Urinary bladder (tissue), 4 donors: ENCODE data around the gene FRAS1. TPM values are rescaled to one million over a fixed set of nuclear protein-coding genes. Genes with fewer than 3 reads are reported as not detected.
"Not testable (repeated sequence)": the region's sequence is repeated elsewhere in the genome, so short reads cannot be mapped to it uniquely, and the experiment has no call there.

ENCODE experiments used
- DNase-seq: peaks from one replicate; pipeline ENCODE4 v3.0.0-alpha.2; 2015; ENCODE audit errors: extremely low spot score
- H3K27ac ChIP-seq: one replicate; pipeline ENCODE4 v1.5.1; 2013; ENCODE audit warnings: low read depth, mild to moderate bottlenecking, moderate library complexity
- H3K36me3 ChIP-seq: one replicate; pipeline ENCODE4 v1.6.1; 2013; ENCODE audit warnings: mild to moderate bottlenecking, moderate library complexity; ENCODE audit not compliant: insufficient read depth
- H3K4me1 ChIP-seq: one replicate; pipeline ENCODE4 v1.6.1; 2013; ENCODE audit warnings: mild to moderate bottlenecking, moderate library complexity; ENCODE audit not compliant: insufficient read depth
- H3K4me3 ChIP-seq: one replicate; pipeline ENCODE4 v1.5.1; 2013; ENCODE audit warnings: low read depth, low read length
- WGBS: extraction: QIAGEN DNeasy Blood & Tissue Kit; methylation state at CpG from one replicate; pipeline ENCODE4 v1.1.7; 2013; 5-methylcytosine and 5-hydroxymethylcytosine counted together
- polyA plus RNA-seq: library from polyadenylated mRNA; stranded (reverse); fragments of 200-250 nt; gene quantifications from one replicate; pipeline ENCODE4 v1.2.3, GENCODE V29; 2013
- total RNA-seq: library from RNA; depleted of rRNA; stranded (reverse); fragments of >200 nt; gene quantifications from one replicate; pipeline ENCODE4 v1.2.3, GENCODE V29; 2014
- donor health status: healthy with polysubstance abuse.
- donor health status: healthy.

FRAS1 gene
- total and polyA plus RNA-seq, 2 donors: 0.27 to 20.5 TPM

DNA sequence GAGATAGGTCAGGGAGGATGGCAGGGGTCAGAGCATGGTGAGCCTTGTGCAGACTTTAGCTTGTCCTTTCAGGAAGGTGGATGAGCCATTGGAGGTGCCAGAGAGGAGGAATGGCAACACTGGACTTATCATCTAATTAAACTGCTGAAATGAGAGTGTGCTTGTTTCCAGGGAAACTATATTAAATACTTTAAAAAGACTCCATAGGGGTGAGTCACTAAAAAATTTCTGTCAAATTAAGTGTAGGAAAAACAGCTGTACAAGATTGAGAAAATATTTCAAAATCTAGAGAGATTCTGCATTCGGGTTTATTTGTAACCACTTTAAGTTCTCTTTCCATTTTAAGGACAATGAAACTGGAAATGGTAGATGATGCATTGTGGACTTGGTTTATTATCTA lies 11.4 kb downstream of the FRAS1 start:
- 78% methylated on average over 1 of the region's 1 CpG for WGBS
- DNase-seq: no peak
- Histone ChIP-seq H3K4me3 (no peak overlapping the region), H3K4me1 (no peaks in the 10 kb centered on the region), H3K27ac (no peak overlapping the region), H3K36me3 (no peaks in the 10 kb centered on the region)

DNA sequence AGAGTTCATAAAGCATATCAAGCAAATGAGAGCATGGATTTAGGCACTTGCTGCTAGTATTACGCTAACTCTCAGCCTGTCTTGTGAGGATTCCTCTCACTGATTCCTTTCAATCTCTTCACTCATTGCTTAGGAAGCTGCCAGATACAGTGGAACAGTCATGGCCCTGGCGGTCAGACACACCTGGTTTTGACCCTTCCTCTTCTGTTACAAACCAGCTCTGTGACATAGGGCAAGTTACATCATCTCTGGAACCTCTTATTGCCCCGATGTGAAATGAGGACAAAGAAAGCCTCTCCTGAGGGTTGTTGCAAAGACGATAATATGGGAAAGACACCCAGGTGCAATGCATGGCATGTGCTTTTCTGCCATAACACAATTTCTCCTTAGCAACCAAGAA lies 12.2 kb downstream of the FRAS1 start:
- 87% methylated on average over 4 of the region's 4 CpGs for WGBS
- Histone ChIP-seq H3K27ac (no peak overlapping the region), H3K4me3 (no peak overlapping the region), H3K36me3 (no peaks in the 10 kb centered on the region), H3K4me1 (no peaks in the 10 kb centered on the region)
- DNase-seq: no peak

DNA sequence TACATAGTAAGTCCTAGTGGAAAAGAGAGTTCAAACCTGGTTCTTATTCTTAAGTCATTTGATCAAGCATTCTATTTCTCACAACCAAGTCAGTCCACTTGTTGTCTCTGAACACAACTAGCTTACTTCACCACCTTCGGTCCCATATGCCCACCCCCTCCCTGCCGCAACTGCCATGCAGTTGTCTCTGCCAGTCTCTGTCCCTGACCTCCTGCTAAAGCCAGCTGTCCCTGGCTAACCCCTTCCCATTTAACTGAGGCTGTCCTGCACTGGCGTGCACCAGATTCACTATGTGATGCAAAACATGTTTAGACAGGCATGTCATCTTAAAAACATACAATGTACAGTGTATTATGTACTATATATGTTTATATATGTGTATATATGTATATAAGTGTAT lies 12.7 kb downstream of the FRAS1 start:
- H3K36me3 ChIP-seq: no peaks in the 10 kb centered on the region
- no peaks in the 10 kb centered on the region for H3K4me1 ChIP-seq
- no peak for DNase-seq
- H3K4me3 ChIP-seq: no peak overlapping the region
- H3K27ac ChIP-seq: no peak overlapping the region
- WGBS: 91% methylated on average over 3 of the region's 3 CpGs

GRCh38 chr4:78070731-78071282 lies 13.7 kb downstream of the FRAS1 start:
- no peak for DNase-seq
- 84% methylated on average over 2 of the region's 2 CpGs for WGBS
- Histone ChIP-seq H3K36me3 (no peaks in the 10 kb centered on the region), H3K27ac (no peak overlapping the region), H3K4me3 (no peak overlapping the region), H3K4me1 (no peaks in the 10 kb centered on the region)

DNA sequence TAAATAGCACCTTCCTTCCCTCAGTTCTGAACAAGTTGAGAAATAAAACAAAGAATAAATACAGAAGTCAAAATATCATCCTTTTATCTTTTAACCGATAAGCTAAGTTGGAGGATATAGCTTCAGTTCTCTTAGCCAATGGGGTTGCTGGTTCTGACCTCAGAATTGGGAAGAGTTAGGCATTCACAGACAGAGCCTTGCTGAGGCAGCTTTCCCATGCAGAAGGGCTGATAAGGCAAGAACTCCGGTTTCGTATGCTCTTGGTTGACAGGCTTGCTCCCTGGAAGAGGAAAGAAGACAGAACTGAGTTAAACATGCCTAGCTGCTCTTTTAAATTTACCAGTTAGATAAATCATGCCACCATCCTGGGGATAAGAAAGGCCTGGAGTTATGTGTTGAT lies 17.6 kb downstream of the FRAS1 start:
- no peak for DNase-seq
- no peaks in the 10 kb centered on the region for H3K36me3 ChIP-seq
- no peaks in the 10 kb centered on the region for H3K4me1 ChIP-seq
- no peak overlapping the region for H3K27ac ChIP-seq
- WGBS: 68% methylated on average over 3 of the region's 3 CpGs
- no peak overlapping the region for H3K4me3 ChIP-seq

DNA sequence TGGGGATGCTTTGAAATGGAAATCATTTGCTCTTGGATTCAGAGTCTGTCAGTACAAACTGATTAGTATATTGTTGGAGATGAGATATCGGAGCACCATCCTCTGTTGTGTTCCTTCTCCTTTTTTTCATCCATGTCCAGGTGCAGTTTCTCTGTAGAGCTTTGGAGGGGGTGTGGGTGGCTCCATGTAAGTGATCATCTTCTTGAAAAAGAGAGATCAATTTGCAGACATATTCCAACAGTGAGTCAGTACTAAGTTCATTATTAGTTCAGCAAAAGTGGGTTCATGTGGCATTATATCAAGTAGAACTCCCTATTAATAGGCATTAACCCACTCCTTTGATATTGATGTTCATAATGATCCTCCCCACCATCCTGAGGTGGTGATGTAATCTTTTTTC lies 18.9 kb downstream of the FRAS1 start:
- Histone ChIP-seq H3K4me3 (no peak overlapping the region), H3K27ac (no peak overlapping the region), H3K4me1 (no peaks in the 10 kb centered on the region), H3K36me3 (no peaks in the 10 kb centered on the region)
- no peak for DNase-seq
- 95% methylated on average over 1 of the region's 1 CpG for WGBS

DNA sequence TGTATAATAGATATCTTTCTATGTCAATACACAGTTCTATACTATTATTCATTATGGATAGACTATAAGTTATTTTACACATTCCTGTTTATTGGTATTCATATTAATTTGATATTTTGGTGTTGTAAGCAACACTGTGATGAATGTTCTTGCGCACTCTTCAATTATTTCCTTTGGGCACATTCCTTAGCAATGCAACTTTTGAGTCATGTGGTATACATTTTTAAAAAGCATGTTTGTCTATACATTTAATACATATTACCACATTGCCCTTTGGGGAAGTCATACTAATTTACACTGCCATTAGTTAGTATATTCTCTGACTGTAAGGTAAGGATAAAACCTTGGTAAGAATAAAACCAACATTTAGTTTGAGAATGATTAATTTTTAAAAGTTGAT lies 21.0 kb downstream of the FRAS1 start:
- Histone ChIP-seq H3K4me3 (no peak overlapping the region), H3K27ac (no peak overlapping the region), H3K4me1 (no peaks in the 10 kb centered on the region), H3K36me3 (no peaks in the 10 kb centered on the region)
- 95% methylated on average over 1 of the region's 1 CpG for WGBS
- DNase-seq: no peak

DNA sequence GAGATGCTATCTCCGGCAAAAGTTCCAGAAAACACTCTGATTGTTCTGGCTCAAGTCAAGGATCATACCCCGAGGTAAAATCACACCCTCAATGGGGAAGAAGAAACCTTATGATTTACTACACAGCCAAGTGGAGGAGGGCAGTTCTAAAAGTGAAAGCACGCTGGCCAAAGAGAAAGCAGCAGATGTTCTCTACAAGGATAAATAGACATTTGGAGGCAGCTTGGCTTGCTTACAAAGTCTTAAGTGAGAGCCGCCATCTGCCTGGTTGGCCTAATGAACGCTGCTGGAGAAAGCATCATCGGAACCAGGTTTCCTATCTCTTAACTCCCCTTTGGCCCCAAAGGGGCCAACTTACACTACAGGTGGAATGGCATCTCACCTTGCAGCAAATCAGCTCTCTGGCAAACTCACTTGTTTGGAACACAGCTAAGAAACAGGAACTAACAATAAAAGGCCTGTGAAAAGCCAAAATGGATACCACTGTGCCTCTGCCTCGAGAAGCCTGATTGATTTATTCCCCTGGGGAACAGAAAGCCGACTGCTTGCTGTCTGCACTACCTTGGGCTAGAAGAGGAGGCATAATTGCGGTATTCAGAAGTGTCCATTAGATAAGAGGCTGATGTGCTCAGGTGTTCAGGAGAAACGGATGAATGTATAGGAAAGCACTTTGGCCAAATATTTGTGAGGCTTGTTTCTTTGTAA lies 22.8 kb downstream of the FRAS1 start:
- DNase-seq: peak; percentile 49
- H3K4me3 ChIP-seq: no peak overlapping the region
- no peaks in the 10 kb centered on the region for H3K36me3 ChIP-seq
- H3K27ac ChIP-seq: no peak overlapping the region
- H3K4me1 ChIP-seq: no peaks in the 10 kb centered on the region
- 64% methylated on average over 10 of the region's 10 CpGs for WGBS

DNA sequence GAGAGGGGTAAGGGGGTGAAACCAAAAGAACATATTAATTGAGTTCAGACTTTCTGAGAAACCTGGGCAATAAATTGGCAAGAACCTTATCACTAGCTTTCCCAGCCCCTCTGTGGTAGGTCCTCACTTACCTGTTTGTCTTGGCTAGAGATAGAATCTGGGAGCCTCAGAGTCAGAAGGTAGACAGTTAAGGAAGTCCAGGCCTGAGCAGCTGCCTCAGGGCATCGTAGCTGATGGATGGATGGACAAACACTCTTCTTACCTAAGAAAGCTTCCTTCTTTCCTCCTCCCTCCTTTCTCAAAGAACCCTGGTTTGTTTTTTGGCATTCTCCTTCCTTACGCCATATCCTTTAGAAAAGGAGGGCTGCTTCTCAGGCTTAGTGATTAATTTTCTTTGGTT lies 24.4 kb downstream of the FRAS1 start:
- WGBS: 94% methylated on average over 2 of the region's 2 CpGs
- Histone ChIP-seq H3K27ac (no peak overlapping the region), H3K4me3 (no peak overlapping the region), H3K36me3 (no peaks in the 10 kb centered on the region), H3K4me1 (no peaks in the 10 kb centered on the region)
- no peak for DNase-seq

- Histone ChIP-seq H3K27ac (no peak overlapping the region), H3K36me3 (no peaks in the 10 kb centered on the region), H3K4me3 (no peak overlapping the region), H3K4me1 (no peaks in the 10 kb centered on the region)
- no peak for DNase-seq
Measured at GRCh38 chr4:78083035-78083434, 25.9 kb downstream of the FRAS1 start.

GRCh38 chr4:78091534-78091933 lies 34.4 kb downstream of the FRAS1 start:
- WGBS: 89% methylated on average over 3 of the region's 3 CpGs
- Histone ChIP-seq H3K4me1 (no peaks in the 10 kb centered on the region), H3K27ac (no peak overlapping the region), H3K4me3 (no peak overlapping the region), H3K36me3 (no peaks in the 10 kb centered on the region)
- no peak for DNase-seq

DNA sequence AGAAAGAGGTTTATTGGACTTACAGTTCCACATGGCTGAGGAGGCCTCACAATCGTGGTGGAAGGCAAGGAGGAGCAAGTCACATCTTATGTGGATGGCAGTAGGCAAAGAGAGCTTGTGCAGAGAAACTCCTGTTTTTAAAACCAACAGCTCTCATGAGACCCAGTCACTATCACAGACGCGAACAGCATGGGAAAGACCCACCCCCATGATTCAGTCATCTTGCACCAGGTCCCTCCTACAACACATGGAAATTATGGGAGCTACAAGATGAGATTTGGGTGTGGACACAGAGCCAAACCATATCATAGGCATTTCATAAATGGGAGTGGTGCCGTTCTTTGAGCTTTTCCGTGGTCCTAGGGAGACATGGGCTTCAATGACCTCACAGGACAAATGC lies 35.2 kb downstream of the FRAS1 start:
- not testable (repeated sequence) for H3K36me3 ChIP-seq, DNase-seq, H3K4me3 ChIP-seq, H3K4me1 ChIP-seq, H3K27ac ChIP-seq
- WGBS: 86% methylated on average over 5 of the region's 5 CpGs

DNA sequence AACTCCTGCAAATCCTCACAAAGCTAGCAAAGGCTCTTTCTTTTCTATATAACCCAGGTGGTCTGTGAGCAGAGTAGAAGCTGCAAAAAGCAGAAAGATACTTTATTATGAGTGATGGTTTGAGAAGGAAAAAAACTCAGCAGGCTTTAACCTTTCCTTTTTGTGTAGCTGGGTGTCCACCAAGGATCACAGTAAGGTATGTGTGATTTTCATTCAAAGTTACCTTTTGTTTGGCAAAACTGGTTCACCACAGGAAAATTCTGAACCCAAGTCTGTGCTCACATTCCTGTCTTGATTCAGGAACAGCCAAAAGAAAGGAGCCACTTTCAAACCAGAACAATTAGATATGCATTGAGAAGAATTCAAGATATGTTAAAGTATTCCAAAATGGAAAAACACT lies 35.7 kb downstream of the FRAS1 start:
- DNase-seq: no peak
- Histone ChIP-seq H3K27ac (no peak overlapping the region), H3K4me1 (no peaks in the 10 kb centered on the region), H3K4me3 (no peak overlapping the region), H3K36me3 (no peaks in the 10 kb centered on the region)

GRCh38 chr4:78095081-78095480 lies 38.0 kb downstream of the FRAS1 start:
- Histone ChIP-seq H3K4me1 (no peaks in the 10 kb centered on the region), H3K36me3 (no peaks in the 10 kb centered on the region), H3K4me3 (no peak overlapping the region), H3K27ac (no peak overlapping the region)
- 53% methylated on average over 2 of the region's 2 CpGs for WGBS
- DNase-seq: no peak

GRCh38 chr4:78099058-78099457 lies 41.9 kb downstream of the FRAS1 start:
- no peak overlapping the region for H3K4me3 ChIP-seq
- DNase-seq: no peak
- H3K4me1 ChIP-seq: no peaks in the 10 kb centered on the region
- no peaks in the 10 kb centered on the region for H3K36me3 ChIP-seq
- no peak overlapping the region for H3K27ac ChIP-seq
- 74% methylated on average over 3 of the region's 3 CpGs for WGBS
